IPS-18c (cell line): ENCODE results near the gene FREM3.
"Not testable (repeated sequence)": the region's sequence is repeated elsewhere in the genome, so short reads cannot be mapped to it uniquely, and the experiment has no call there.

Source experiments
- H3K4me3 ChIP-seq: 2 replicates; pipeline ENCODE4 v1.7.0; 2013; ENCODE audit warnings: low read depth, mild to moderate bottlenecking, low read length, moderate library complexity; ENCODE audit not compliant: insufficient read depth
- H3K9me3 ChIP-seq: one replicate; pipeline ENCODE4 v1.6.1; 2013; ENCODE audit warnings: mild to moderate bottlenecking, low read length, moderate library complexity; ENCODE audit not compliant: control insufficient read depth, insufficient read depth

The FREM3 gene

GRCh38 chr4:143554728-143555597, 145.5 kb downstream of the FREM3 start:
- Histone ChIP-seq H3K4me3 (no peak overlapping the region), H3K9me3 (no peaks in the 10 kb centered on the region)

- H3K4me3 ChIP-seq = no peak overlapping the region
- no peaks in the 10 kb centered on the region for H3K9me3 ChIP-seq
These were observed 150.5 kb downstream of the FREM3 start for GRCh38 chr4:143549928-143550327.

GRCh38 chr4:143539670-143540023, 160.8 kb downstream of the FREM3 start:
- no peaks in the 10 kb centered on the region for H3K9me3 ChIP-seq
- H3K4me3 ChIP-seq = no peak overlapping the region

- Histone ChIP-seq H3K9me3 (no peaks in the 10 kb centered on the region), H3K4me3 (no peak overlapping the region)
These were observed 161.4 kb downstream of the FREM3 start for GRCh38 chr4:143538979-143539669.

GRCh38 chr4:143531788-143532491, 168.5 kb downstream of the FREM3 start:
- Histone ChIP-seq H3K9me3 (no peaks in the 10 kb centered on the region), H3K4me3 (no peak overlapping the region)

GRCh38 chr4:143531380-143531779, 169.1 kb downstream of the FREM3 start:
- H3K9me3 ChIP-seq = no peaks in the 10 kb centered on the region
- H3K4me3 ChIP-seq = no peak overlapping the region

GRCh38 chr4:143528046-143528445, 172.4 kb downstream of the FREM3 start:
- H3K9me3 ChIP-seq, H3K4me3 ChIP-seq: not testable (repeated sequence)
